ENCODE measurements around the gene ZNF678. TPM values are rescaled to one million over a fixed set of nuclear protein-coding genes. Genes with fewer than 3 reads are reported as not detected.

Gene ZNF678
- total and polyA plus RNA-seq, 2 of the 8 experiments (the other 6 are each of a cell fraction or from before 2014, with no cell fraction given) = 6.9 to 28.3 TPM

GRCh38 chr1:227666286-227666685 lies 102.9 kb downstream of the ZNF678 start:
- Histone ChIP-seq H2BK12ac (ENCODE audit: low read depth, low read length) (no peak overlapping the region), H2BK15ac (ENCODE audit: low read length) (no peak overlapping the region), H3K23ac (ENCODE audit: insufficient read length) (no peak overlapping the region), H3K4ac (replicated peaks; ENCODE audit: insufficient read length, low read depth, low read length) (no peak overlapping the region), H3K4me2 (ENCODE audit: insufficient read depth in 1 of 2, low read depth in 2 of 2, low read length in 2 of 2) (no peak overlapping the region), H2AFZ (ENCODE audit: low read length) (no peak overlapping the region), H3K9me3 (ENCODE audit: insufficient read depth in 2 of 2, low read depth in 1 of 2, low read length in 1 of 2) (peaks cover 70 to 75% of the 10 kb centered on the region in 2 experiments), H4K91ac (replicated peaks; ENCODE audit: insufficient read length, low read length) (no peak overlapping the region), H3K56ac (replicated peaks; ENCODE audit: insufficient read length, low read depth, low read length) (no peak overlapping the region), H4K5ac (ENCODE audit: insufficient read length, low read depth, low read length) (no peak overlapping the region), H3K36me3 (ENCODE audit: control insufficient read depth in 2 of 4, insufficient read depth in 4 of 4, low read length in 3 of 4) (peaks cover 0 to 9% (median under 1%) of the 10 kb centered on the region in 4 experiments; a peak in 2 of 8 replicates), H3K4me3 (ENCODE audit: extremely low read depth in 1 of 4, insufficient read depth in 2 of 4, low read depth in 3 of 4, low read length in 4 of 4) (no peak overlapping the region), H2BK20ac (ENCODE audit: low read length) (no peak overlapping the region), H3K18ac (ENCODE audit: extremely low read depth, low read length) (no peak overlapping the region), H2AK5ac (ENCODE audit: low read depth, low read length) (no peak overlapping the region), H3K27me3 (replicated peaks in 1 of 4; ENCODE audit: control insufficient read depth in 3 of 4, extremely low read depth in 1 of 4, insufficient read depth in 3 of 4, low read length in 3 of 4) (no peaks in the 10 kb centered on the region), H3K9ac (replicated peaks in 1 of 4; ENCODE audit: extremely low read depth in 1 of 4, low read depth in 3 of 4, low read length in 3 of 4) (no peak overlapping the region), H3K79me2 (ENCODE audit: control insufficient read depth in 1 of 2, insufficient read depth in 2 of 2, low read length in 2 of 2) (no peaks in the 10 kb centered on the region), H2BK5ac (ENCODE audit: low read depth, low read length) (no peak overlapping the region), H3K14ac (ENCODE audit: insufficient read length) (no peak overlapping the region), H2BK120ac (replicated peaks; ENCODE audit: low read depth, low read length) (no peak overlapping the region), H3K79me1 (ENCODE audit: low read depth, low read length) (no peaks in the 10 kb centered on the region), H3K4me1 (replicated peaks in 1 of 4; ENCODE audit: control insufficient read depth in 3 of 4, insufficient read depth in 4 of 4, low read length in 3 of 4) (no peaks in the 10 kb centered on the region), H4K20me1 (replicated peaks in 1 of 2; ENCODE audit: control insufficient read depth in 1 of 2, insufficient read depth in 2 of 2, low read length in 2 of 2) (no peaks in the 10 kb centered on the region), H3K23me2 (ENCODE audit: low read depth, low read length) (no peaks in the 10 kb centered on the region), H4K8ac (ENCODE audit: extremely low read depth, insufficient read depth, low read length) (no peak overlapping the region), H3K27ac (ENCODE audit: low read depth, low read length) (no peak overlapping the region)
- POLR2A ChIA-PET (ENCODE audit: partially characterized antibody) = no interaction called here
- CTCF ChIA-PET (ENCODE audit: partially characterized antibody) = no interaction called here
- DNase-seq (ENCODE audit: low read depth in 1 of 2, low spot score in 2 of 2) (no peak), FAIRE-seq (no peak)
- 77% methylated on average over 2 of the region's 2 CpGs; no CpG with 5 or more reads in 1 of the 2 experiments for WGBS, 2 experiments (ENCODE audit: extremely low coverage in 1 of 2, insufficient coverage in 1 of 2, insufficient read length in 1 of 2, insufficient replicate concordance in 2 of 2, low coverage in 1 of 2, low lambda C conversion rate in 2 of 2, missing lambda C conversion rate in 1 of 2)
- no peak for TF ChIP-seq CBX8 (IDR thresholded peaks at IDR 0.05; ENCODE audit: borderline replicate concordance, low read depth, low read length)
- TF ChIP-seq CHD2 (IDR thresholded peaks at IDR 0.05; ENCODE audit: low read length) = no peak
- TF ChIP-seq CBX5 (IDR thresholded peaks at IDR 0.05; ENCODE audit: low read depth, low read length) = no peak
- TF ChIP-seq TAF7 (optimal IDR thresholded peaks at IDR 0.05; ENCODE audit: borderline replicate concordance, low read depth, low read length) = no peak
- TF ChIP-seq CREB1 (IDR thresholded peaks at IDR 0.05) = no peak
- TF ChIP-seq CHD1 (IDR thresholded peaks at IDR 0.05; ENCODE audit: low read depth, low read length) = no peak
- no peak for TF ChIP-seq TEAD4 (IDR thresholded peaks at IDR 0.05; ENCODE audit: low read depth, low read length)
- TF ChIP-seq SP4 (IDR thresholded peaks at IDR 0.05; ENCODE audit: low read length) = no peak
- no peak for TF ChIP-seq PHF8 (conservative IDR thresholded peaks at IDR 0.05; ENCODE audit: low read depth, low read length)
- no peak for TF ChIP-seq USF2 (IDR thresholded peaks at IDR 0.05; ENCODE audit: low read length)
- no peak for TF ChIP-seq POLR2AphosphoS5 (IDR thresholded peaks at IDR 0.05; ENCODE audit: low read depth, low read length)
- no peak for TF ChIP-seq GABPA (IDR thresholded peaks at IDR 0.05; ENCODE audit: borderline replicate concordance, insufficient read depth, low read length)
- no peak for TF ChIP-seq TCF12 (IDR thresholded peaks at IDR 0.05; ENCODE audit: low read depth, low read length)
- TF ChIP-seq SIX5 (IDR thresholded peaks at IDR 0.05; ENCODE audit: low read depth, low read length) = no peak

Measured in H1 (cell line).